ENCODE data around the gene STK32B.

GRCh38 chr4:5133933-5134594 lies 82.8 kb downstream of the STK32B start:
- TF ChIP-seq POLR2AphosphoS5 (IDR thresholded peaks at IDR 0.05; ENCODE audit: control insufficient read depth, insufficient read depth, low read depth, low read length) (no peak), MTA3 (IDR thresholded peaks at IDR 0.05; ENCODE audit: borderline replicate concordance) (no peak), KDM1A (IDR thresholded peaks at IDR 0.05) (no peak), MXI1 (IDR thresholded peaks at IDR 0.05; ENCODE audit: low read depth, low read length) (no peak), NFE2L1 (tag; IDR thresholded peaks at IDR 0.05; ENCODE audit: borderline replicate concordance, low read depth) (no peak), MECOM (CRISPR knock-in tag; IDR thresholded peaks at IDR 0.05) (no peak), ARNT (IDR thresholded peaks at IDR 0.05) (no peak), ATF3 (IDR thresholded peaks at IDR 0.05) (no peak), ATF3 (CRISPR knock-in tag; conservative IDR thresholded peaks at IDR 0.05) (no peak), EZH2 (IDR thresholded peaks at IDR 0.05; ENCODE audit: borderline replicate concordance, low read depth, low read length) (no peak), POLR2A (conservative IDR thresholded peaks at IDR 0.05) (no peak), NEUROD1 (IDR thresholded peaks at IDR 0.05; ENCODE audit: borderline replicate concordance, low read depth, low read length, partially characterized antibody) (no peak)
